Keratinocyte (primary cell): ENCODE data around the gene NOD2. TPM values are rescaled to one million over a fixed set of nuclear protein-coding genes. Genes with fewer than 3 reads are reported as not detected.

Experiments
- DNase-seq: peaks from one replicate; pipeline ENCODE4 v3.0.0-alpha.2; 2011; ENCODE audit warnings: low read depth, missing footprints, low spot score
- FAIRE-seq: peaks from 2 replicates; lab custom pipeline; 2011; peaks lifted over from hg19 to GRCh38; lab: Jason Lieb, UNC
- H2AFZ ChIP-seq: 2 replicates; pipeline ENCODE4 v1.6.0; 2012; ENCODE audit warnings: low read length, control low read depth, inconsistent platforms; ENCODE audit not compliant: control insufficient read depth
- H3K27ac ChIP-seq: 2 replicates; pipeline ENCODE4 v1.5.1; 2011; ENCODE audit warnings: low read length; ENCODE audit not compliant: control insufficient read depth, insufficient read depth
- H3K27me3 ChIP-seq: 3 replicates; pipeline ENCODE4 v1.6.0; 2011; ENCODE audit warnings: low read length; ENCODE audit not compliant: control insufficient read depth, insufficient read depth; ENCODE audit errors: extremely low read depth
- H3K36me3 ChIP-seq, 2 experiments: 2 replicates in 1 of 2; 3 replicates in 1 of 2; pipeline ENCODE4 v1.5.1; 2011; ENCODE audit warnings: low read length in 2 of 2, mild to moderate bottlenecking in 1 of 2; ENCODE audit not compliant: control insufficient read depth in 2 of 2, insufficient read depth in 2 of 2; ENCODE audit errors: extremely low read depth in 1 of 2
- H3K4me1 ChIP-seq: 3 replicates; pipeline ENCODE4 v1.5.1; 2011; ENCODE audit warnings: low read length; ENCODE audit not compliant: control insufficient read depth, insufficient read depth; ENCODE audit errors: extremely low read depth
- H3K4me2 ChIP-seq: 3 replicates; pipeline ENCODE4 v1.6.0; 2011; ENCODE audit warnings: low read depth, low read length; ENCODE audit not compliant: control insufficient read depth, insufficient read depth; ENCODE audit errors: extremely low read depth
- H3K4me3 ChIP-seq, 3 experiments: fragments of 200-600 bp in 1 of 3; sonication (generic) in 1 of 3; 2 replicates in 2 of 3; 3 replicates in 1 of 3; pipeline ENCODE4 v1.5.1; 2011 to 2016; ENCODE audit warnings: low read length in 3 of 3, mild to moderate bottlenecking in 3 of 3, control low read depth in 2 of 3, inconsistent platforms in 1 of 3, low read depth in 1 of 3, mixed read lengths in 1 of 3, mixed run types in 1 of 3, moderate library complexity in 1 of 3; ENCODE audit not compliant: control insufficient read depth in 2 of 3, insufficient read depth in 2 of 3; ENCODE audit errors: extremely low read depth in 1 of 3
- H3K79me2 ChIP-seq: 2 replicates; pipeline ENCODE4 v1.6.0; 2012; ENCODE audit warnings: low read length; ENCODE audit not compliant: control insufficient read depth, insufficient read depth
- H3K9ac ChIP-seq: 3 replicates; pipeline ENCODE4 v1.6.0; 2011; ENCODE audit warnings: low read length; ENCODE audit not compliant: control insufficient read depth, insufficient read depth; ENCODE audit errors: extremely low read depth
- H3K9me1 ChIP-seq: 3 replicates; pipeline ENCODE4 v1.6.0; 2011; ENCODE audit warnings: low read length; ENCODE audit not compliant: control insufficient read depth, insufficient read depth; ENCODE audit errors: extremely low read depth
- H3K9me3 ChIP-seq: 2 replicates; pipeline ENCODE4 v1.5.1; 2012; ENCODE audit warnings: low read depth, low read length; ENCODE audit not compliant: control insufficient read depth
- H4K20me1 ChIP-seq: 3 replicates; pipeline ENCODE4 v1.6.0; 2011; ENCODE audit warnings: low read length; ENCODE audit not compliant: control insufficient read depth, insufficient read depth; ENCODE audit errors: extremely low read depth
- EZH2 ChIP-seq: IDR thresholded peaks from one replicate; pipeline ENCODE4 v1.6.1; 2012; ENCODE audit warnings: inconsistent platforms, mild to moderate bottlenecking, low read length, moderate library complexity
- dilution Hi-C: fragments of 300-500 bp; cut with MboI; formaldehyde crosslinking; loops from one replicate; pipeline ENCODE4 v1.7.0; 2020; ENCODE audit warnings: low sequenced_read_pairs; ENCODE audit not compliant: extremely low pct_ligation_motif_present
- polyA plus RNA-seq, 5 experiments: library from polyadenylated mRNA; depleted of rRNA in 3 of 5; stranded (reverse) in 3 of 5; stranded (forward) in 1 of 5; unstranded in 1 of 5; fragments of >200 nt; gene quantifications; 1 replicate in 1 of 5; 2 replicates in 3 of 5; 3 replicates in 1 of 5; pipeline versions ENCODE4 v1.2.1 to v1.2.3, GENCODE V29; 2011 to 2012; ENCODE audit warnings: missing spikeins in 2 of 5, low read depth in 1 of 5, low replicate concordance in 1 of 5
- TF ChIP-seq, protein P1 (sequence below), 3 experiments: IDR thresholded peaks in 1 of 3; conservative IDR thresholded peaks in 1 of 3; optimal IDR thresholded peaks in 1 of 3; 2 replicates in 2 of 3; 3 replicates in 1 of 3; pipeline versions ENCODE3 to v1.5.1; 2011; ENCODE audit warnings: low read length in 3 of 3, mild to moderate bottlenecking in 3 of 3, moderate library complexity in 2 of 3, control low read depth in 1 of 3, inconsistent platforms in 1 of 3; ENCODE audit not compliant: insufficient read depth in 2 of 3; ENCODE audit errors: extremely low read depth in 1 of 3

Gene NOD2
- polyA plus RNA-seq, 1 donor (not counting 4 experiments of a cell fraction or from before 2014, with no cell fraction given), result 0.80 TPM

DNA sequence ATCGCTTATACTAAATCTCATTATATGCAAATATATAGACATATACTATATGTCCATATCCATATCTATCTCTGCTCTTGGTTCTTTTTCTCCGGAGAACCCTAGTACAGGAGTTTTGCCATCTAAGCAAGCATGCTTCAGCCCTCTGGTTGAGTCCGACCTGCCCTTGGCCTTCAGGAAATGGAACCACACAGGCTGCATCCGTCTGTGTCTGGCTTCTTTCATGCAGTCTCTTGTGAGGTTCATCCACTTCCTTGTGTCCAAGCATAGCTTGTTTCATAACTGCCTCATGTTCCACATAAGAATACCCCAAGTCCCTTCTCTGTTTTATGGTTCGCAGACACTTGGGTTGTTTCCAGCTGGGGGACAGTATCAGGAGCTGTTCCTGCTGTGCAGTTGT is 29.1 kb upstream of the NOD2 start:
- no peaks in the 10 kb centered on the region for H3K79me2 ChIP-seq
- no peaks in the 10 kb centered on the region for H4K20me1 ChIP-seq
- H3K36me3 ChIP-seq, result no peaks in the 10 kb centered on the region
- no peak overlapping the region for H3K9ac ChIP-seq
- H3K4me2 ChIP-seq, result no peak overlapping the region
- no peak overlapping the region for H3K27ac ChIP-seq
- H3K9me1 ChIP-seq, result no peaks in the 10 kb centered on the region
- no peaks in the 10 kb centered on the region for H3K27me3 ChIP-seq
- TF ChIP-seq, protein P1, sequence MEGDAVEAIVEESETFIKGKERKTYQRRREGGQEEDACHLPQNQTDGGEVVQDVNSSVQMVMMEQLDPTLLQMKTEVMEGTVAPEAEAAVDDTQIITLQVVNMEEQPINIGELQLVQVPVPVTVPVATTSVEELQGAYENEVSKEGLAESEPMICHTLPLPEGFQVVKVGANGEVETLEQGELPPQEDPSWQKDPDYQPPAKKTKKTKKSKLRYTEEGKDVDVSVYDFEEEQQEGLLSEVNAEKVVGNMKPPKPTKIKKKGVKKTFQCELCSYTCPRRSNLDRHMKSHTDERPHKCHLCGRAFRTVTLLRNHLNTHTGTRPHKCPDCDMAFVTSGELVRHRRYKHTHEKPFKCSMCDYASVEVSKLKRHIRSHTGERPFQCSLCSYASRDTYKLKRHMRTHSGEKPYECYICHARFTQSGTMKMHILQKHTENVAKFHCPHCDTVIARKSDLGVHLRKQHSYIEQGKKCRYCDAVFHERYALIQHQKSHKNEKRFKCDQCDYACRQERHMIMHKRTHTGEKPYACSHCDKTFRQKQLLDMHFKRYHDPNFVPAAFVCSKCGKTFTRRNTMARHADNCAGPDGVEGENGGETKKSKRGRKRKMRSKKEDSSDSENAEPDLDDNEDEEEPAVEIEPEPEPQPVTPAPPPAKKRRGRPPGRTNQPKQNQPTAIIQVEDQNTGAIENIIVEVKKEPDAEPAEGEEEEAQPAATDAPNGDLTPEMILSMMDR (optimal IDR thresholded peaks at IDR 0.05 in 1 of 3, IDR thresholded peaks at IDR 0.05 in 1 of 3, conservative IDR thresholded peaks at IDR 0.05 in 1 of 3; ENCODE audit: extremely low read depth in 1 of 3, insufficient read depth in 2 of 3, low read length in 3 of 3), result no peak
- no peak for TF ChIP-seq EZH2
- DNase-seq (no peak), FAIRE-seq (no peak)
- peaks cover 4% of the 10 kb centered on the region for H3K4me1 ChIP-seq
- H3K4me3 ChIP-seq, result no peak overlapping the region
- H2AFZ ChIP-seq, result no peak overlapping the region
- no peaks in the 10 kb centered on the region for H3K9me3 ChIP-seq
- dilution Hi-C loops, result no loop called here

DNA sequence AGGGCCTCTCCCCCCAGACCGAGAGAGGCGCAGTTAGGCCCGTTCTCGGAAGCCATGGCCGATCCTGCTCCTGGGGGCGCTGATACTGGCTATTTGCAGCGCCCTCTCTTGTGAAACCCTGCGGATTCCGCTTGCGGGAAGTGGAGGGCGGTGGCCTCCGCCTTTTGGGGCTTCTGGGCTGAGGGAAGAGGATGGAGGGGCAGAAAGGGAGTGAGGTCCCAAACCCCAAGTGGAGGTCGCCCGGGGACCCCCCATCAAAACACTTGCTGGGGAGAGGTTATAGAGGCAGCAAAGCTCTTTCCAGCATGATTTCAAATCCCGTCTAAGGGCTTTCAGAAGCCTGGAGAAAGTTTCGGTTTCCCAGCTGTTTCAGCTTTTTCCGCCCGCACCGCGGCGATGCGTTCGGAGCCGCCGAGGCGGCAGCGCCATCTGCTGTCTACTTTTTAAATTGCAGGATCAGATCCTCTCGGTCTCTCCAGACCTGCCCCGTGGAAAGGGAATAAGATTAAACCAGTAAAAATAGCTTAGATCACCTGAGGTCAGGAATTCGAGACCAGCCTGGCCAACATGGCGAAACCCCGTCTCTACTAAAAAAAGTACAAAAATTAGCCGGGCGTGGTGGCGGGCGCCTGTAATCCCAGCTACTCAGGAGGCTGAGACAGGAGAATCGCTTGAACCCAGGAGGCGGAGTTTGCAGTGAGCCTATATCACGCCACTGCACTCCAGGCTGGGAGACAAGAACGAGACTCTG is 28.1 kb upstream of the NOD2 start:
- H2AFZ ChIP-seq, result peak overlapping the region; percentile 86
- dilution Hi-C loops, result no loop called here
- H3K27ac ChIP-seq, result peak overlapping the region; percentile 33
- peak overlapping the region; percentile 6 to 40 (median 18) for H3K4me3 ChIP-seq
- H4K20me1 ChIP-seq, result no peaks in the 10 kb centered on the region
- H3K4me1 ChIP-seq, result peaks cover 4% of the 10 kb centered on the region
- DNase-seq (peak; percentile 17), FAIRE-seq (peak; percentile 39)
- H3K9me3 ChIP-seq, result no peaks in the 10 kb centered on the region
- no peaks in the 10 kb centered on the region for H3K36me3 ChIP-seq
- H3K9me1 ChIP-seq, result no peaks in the 10 kb centered on the region
- peak overlapping the region; percentile 57 for H3K9ac ChIP-seq
- no peaks in the 10 kb centered on the region for H3K27me3 ChIP-seq
- peak overlapping the region; percentile 49 for H3K4me2 ChIP-seq
- no peaks in the 10 kb centered on the region for H3K79me2 ChIP-seq
- TF ChIP-seq, protein P1 (optimal IDR thresholded peaks at IDR 0.05 in 1 of 3, IDR thresholded peaks at IDR 0.05 in 1 of 3, conservative IDR thresholded peaks at IDR 0.05 in 1 of 3; ENCODE audit: extremely low read depth in 1 of 3, insufficient read depth in 2 of 3, low read length in 3 of 3), result peak; percentile 73 to 81 (median 77)
- no peak for TF ChIP-seq EZH2
